ENCODE measurements around the gene PKDREJ.
"Not testable (repeated sequence)": the region's sequence is repeated elsewhere in the genome, so short reads cannot be mapped to it uniquely, and the experiment has no call there.

The PKDREJ gene, protein sequence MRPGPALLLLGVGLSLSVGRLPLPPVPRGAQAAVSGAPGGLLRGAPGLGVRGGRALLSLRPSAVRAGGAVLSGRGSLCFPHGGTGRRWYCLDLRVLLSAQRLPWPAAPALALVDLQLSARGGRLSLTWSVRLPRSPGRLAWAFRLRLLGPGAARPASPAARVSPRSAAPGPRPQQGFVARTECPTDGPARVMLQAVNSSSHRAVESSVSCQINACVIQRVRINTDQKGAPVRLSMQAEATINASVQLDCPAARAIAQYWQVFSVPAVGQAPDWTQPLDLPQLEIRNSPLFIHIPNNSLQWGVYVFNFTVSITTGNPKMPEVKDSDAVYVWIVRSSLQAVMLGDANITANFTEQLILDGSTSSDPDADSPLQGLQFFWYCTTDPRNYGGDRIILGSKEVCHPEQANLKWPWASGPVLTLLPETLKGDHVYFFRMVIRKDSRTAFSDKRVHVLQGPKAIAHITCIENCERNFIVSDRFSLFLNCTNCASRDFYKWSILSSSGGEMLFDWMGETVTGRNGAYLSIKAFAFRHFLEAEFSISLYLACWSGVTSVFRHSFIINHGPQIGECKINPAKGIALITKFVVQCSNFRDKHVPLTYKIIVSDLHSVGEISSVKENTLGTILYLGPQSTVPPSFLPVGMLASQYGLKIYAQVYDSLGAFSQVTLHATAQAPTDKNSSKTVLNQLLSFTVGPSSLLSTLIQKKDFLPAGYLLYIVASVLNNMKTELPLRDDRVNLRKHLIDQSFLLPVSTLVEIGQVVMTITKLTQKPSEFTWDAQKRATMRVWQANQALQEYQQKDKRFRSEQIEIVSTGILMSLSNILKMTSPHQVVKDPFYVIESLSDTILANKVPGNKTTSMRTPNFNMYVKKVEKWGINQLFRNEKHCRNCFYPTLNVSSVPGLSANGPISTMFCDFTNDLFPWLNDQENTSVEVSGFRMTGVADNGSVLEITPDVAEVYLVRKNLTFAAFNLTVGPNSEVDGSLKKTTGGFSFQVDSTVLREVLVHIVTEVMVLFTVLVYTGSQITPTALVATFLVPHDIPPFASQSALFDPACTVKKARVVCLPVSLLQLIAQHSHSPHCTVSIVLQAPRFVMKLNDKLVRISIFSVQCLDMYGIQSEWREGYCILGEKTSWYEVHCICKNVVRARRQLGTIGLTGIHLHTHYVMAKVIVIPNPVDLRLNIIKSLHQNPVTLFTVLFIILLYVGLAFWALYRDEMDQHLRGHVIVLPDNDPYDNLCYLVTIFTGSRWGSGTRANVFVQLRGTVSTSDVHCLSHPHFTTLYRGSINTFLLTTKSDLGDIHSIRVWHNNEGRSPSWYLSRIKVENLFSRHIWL (N-terminal part only)

DNA sequence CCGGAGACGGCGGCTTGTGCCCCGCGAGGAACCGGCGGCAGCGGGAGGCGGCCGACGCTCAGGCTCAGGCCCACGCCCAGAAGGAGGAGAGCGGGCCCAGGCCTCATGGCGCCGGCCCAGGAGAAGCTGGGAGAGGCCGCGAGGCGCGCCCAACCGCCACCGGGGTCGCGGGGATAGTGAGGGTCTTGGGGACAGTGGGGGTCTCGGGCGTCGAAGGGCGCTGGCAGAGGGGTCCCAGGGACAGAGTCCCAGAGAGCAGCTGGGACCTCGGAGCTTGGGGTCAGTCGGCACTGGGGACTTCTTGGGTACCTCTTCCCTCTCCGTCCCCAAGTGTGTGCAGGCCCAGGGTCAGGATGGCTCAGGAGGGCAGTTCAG lies at the start of gene PKDREJ:
PKDREJ (minus strand) TSS at position 128 of the 375 bp plus-strand sequence; CDS start at position 107, 21 bp downstream.
- DNase-seq = no peak

DNA sequence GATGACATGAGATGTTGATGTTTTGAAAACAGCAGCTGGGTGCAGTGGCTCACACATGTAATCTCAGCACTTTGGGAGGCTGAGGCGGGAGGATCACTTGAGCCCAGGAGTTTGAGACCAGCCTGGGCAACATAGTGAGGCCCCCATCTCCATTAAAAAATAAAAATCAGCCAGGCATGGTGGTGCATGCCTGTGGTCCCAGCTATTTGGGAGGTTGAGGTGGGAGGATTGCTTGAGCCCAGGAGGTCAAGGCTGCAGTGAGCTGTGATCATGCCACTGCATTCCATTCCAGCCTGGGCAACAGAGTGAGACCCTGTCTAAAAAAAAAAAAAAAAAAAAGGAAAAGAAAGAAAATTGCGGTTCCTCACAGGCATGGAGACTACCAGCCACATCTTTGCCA lies 49.7 kb upstream of the PKDREJ start:
- not testable (repeated sequence) for DNase-seq

DNA sequence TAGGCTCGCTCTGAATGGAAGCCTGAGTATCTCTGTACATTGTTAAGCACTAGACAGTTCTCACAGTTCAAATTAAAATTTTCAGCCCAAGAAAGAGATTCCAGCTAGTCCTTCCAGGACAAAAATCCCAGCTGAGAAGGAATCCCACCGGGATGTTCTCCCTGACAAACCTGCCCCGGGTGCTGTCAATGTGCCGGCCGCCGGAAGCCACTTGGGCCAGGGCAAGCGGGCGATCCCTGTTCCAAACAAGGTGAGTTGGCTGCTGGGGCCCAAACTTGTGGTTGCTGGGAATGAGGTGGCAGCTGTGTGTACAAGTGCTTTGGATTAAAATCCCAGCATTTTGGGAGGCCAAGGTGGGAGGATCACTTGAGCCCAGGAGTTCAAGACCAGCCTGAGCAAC lies 48.9 kb upstream of the PKDREJ start:
- no peak for DNase-seq

DNA sequence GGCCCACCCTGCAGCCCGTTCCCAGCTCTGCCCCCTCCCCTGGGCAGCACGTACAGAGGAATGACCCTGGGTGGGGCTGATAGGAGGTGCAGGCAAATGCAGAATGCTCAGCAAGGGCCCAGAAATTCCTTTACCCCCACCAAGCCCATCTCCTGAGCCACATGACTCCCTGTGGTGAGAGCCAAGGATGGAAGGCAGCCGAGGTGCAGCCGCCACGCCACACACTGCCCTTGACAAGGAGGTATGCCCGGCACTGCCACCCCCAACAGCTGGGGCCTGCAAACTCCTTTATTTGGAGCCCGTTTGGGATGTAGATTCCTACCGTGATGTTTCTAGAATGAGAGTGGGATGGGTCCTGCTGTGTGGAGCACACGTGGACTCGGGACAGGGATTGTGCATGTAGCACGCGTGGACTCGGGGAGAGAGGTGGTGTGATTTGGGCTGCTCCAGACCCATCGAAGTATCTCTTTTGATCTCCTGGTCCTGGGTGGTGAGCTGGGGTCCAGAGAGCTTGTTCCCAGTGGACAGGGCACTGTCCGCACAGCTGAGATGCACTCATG lies 46.5 kb upstream of the PKDREJ start:
- DNase-seq = no peak

DNA sequence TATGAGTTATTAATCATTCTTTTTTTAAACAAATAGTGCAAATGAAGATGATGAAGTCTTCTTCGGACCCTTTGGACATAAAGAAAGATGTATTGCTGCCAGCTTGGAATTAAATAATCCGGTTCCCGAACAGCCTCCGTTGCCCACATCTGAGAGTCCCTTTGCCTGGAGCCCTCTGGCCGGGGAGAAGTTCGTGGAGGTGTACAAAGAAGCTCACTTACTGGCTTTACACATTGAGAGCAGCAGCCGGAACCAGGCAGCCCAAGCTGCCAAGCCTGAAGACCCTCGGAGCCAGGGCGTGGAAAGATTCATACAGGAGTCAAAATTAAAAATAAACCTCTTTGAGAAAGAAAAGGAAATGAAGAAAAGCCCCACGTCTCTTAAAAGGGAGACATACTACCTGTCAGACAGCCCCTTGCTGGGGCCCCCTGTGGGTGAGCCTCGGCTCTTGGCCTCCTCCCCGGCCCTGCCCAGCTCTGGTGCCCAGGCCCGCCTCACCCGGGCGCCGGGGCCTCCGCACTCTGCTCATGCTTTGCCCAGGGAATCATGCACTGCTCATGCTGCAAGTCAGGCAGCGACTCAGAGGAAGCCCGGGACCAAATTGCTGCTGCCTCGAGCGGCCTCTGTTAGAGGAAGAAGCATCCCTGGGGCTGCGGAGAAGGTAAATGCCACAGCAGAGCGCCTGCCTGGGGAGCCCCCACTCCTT lies 45.3 kb upstream of the PKDREJ start:
- no peak for DNase-seq

DNA sequence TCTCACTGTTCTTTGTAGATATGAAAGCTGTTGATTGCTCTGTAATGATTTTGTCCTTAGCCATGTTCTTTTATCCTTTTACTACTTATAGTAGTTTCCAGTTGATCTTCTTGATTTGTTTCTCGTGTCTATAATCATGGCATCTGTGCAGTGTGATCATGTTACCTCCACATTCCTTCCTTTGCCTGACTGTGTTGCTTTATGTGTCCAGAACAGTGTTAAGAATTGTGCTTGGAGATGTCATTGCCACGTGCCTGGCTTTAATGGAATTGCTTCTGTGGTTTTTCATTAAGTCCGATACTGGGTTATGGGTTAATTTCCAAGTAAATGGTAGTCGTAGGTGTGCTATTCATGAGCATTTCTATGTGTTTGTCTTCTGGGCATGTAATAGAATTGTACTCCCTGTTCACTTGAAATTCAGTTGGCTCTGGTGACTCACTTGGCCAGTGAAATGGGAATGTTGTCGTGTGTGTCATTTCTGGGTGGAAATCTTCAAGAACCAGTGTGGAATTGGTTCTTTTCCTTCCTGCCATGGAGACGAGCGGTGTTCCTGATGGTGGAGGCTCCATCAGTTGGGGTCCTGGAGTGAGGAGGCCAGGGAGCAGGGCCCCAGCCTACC lies 40.3 kb upstream of the PKDREJ start:
- DNase-seq = no peak

DNA sequence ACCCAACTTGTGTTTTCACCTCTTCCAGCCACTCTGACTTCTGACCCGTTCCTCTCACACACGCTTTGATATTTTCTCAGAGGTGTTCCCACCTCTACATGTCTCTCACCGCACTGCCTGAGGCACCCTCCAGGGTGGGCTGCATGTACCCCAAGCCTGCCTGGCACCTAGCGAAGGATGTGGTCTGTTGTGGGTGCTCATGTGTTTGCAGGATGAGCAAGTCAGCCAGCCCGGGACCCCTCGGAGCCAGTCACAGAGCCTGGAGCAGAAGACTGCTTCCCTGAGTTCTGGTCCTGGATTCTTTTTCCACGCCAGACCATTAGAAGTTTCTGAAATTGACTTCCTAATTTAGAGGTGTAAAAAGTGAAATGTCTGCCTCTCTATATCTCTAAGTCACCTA lies 37.3 kb upstream of the PKDREJ start:
- no peak for DNase-seq

DNA sequence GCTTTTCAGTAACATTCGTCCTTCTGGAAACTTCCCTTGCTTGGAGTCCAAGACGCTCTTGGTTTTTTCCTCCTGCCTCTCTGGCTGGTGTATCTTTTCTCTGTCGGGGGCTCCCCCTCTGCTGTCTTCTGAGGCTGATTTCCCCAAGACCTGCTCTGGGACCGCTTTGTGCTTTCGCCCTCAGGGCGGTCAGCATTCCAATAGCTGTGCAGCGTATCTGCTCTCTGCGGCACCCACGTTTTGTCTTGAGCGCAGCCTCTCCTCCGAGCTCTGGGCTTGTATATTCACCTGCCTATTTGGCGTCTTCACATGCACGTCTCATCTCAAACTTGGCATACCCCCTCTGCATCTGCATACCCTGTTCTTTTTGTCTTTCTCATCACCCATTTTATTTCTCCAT lies 36.0 kb upstream of the PKDREJ start:
- no peak for DNase-seq

DNA sequence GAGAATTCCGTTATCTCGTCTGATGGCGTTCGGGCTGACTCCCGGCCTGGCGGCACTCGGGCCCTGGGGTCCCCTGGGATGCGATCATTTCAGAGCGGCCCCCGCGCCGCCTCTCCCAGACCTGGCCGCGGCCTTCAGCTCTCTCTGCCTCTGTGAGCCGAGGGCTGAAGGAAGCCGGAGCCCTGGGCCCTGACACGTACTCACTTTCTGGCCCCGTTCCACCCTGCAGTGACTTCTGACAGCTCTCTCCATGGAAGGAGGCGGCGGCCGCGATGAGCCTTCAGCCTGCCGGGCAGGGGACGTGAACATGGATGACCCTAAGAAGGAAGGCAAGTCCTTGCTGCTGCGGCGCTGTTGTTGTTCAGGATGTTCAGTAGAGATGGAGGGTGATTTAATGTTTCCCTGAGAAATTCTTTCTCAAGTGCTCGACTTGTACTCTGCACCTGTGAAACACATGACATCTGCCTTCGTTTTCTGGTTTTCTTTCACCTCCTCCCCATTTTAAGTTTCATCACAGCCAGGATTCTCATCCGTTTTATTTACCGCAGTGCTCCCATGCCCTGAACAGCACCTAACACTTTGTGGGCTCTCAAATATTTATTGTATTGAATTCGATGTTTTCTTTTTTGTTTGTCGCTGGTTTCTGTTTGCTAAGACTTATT lies 34.1 kb upstream of the PKDREJ start:
- peak; percentile 5 for DNase-seq

DNA sequence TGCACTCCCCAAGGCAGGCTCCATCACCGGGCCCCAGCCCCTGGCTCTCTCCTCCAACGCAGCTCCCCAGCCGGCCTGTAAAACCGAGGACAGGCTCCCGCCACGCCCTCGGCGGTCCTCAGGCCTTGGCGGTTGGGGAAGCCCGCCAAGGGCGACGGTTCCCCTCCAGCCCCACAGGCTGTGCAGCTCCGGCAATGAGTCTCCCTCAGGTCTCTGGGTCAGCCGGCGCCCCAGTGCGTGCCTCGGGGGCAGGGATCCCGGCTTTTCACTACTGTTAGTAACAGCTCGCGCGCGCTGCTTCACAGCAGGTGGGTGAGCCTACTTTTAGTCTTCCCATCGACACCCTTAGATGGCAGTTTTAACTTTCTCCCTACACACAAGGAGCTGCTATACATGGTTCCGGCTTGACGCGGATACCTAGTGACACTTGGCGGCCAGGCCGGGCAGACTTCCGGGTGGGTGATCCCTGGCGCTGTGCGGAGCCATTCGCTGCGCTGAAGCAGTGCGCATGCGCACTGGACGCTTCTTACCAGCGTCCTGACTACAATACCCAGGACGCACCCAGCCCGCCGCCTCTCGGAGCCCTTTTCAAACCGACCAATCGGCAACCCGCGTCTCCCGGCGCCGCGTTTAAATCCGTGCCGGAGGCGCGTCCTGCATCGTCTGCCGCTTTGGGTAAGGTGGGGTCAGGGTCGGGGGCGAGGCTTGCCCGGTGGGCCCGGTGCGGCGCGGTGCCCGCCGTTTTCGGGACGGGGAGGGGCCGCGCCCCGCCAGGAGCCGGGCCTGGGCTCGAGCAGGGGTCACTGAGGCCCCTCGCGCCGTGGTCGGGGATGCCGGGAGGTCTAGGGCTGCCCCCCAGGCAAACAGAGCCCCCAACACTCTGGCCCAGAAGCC lies 33.4 kb upstream of the PKDREJ start, which contains the start of gene GTSE1:
GTSE1 (plus strand) TSS at position 614 of the 894 bp plus-strand sequence. CDS start 531 bp downstream, outside the sequence.
- peak; percentile 87 for DNase-seq

DNA sequence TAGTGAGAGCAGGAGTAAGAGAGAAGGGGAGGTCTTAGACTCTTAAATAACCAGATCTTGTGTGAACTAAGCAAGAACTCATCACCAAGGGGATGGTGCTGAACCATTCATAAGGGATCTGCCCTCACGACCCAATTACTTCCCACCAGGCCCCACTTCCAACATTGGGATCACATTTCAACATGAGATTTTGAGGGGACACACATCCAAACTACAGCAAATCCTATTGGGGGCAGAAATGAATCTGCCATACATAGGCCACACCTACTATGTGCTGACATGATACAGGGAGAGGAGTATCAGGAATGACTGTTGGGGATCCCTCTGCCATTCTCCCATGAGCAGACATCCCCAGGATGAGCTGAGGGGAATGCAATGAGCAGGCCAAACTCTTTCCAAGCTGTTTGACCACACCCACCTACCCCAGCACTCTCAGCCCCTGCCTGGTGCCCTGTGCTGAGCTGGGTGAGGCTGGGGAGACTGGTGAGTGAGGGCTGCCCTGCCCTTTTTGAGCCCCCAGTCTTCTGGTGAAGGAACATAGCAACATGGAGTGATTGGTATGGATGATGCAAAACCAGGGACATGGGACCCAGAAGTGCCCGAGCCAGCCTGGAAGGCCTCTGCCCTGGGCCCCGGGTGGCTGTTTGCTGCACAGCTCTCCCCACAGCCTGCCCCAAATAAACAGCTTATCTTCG lies 32.3 kb upstream of the PKDREJ start:
- no peak for DNase-seq

DNA sequence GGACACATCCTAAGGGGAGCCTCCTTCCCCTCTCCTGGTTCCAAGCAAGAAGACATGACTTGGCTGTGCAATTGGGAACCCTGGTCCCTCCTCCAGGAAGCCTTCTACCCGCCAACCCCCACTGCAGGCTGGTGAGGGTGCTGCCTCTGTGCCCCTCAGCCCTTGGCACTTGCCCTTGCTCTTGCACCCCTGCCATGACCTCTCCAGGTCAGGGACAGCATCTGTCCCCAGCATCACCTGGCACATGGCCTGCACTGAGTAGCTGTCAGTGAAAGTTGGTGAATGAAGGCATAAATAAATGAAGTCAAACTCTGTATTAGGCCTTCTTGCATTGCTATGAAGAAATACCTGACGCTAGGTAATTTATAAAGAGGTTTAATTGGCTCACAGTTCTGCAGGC lies 31.6 kb upstream of the PKDREJ start:
- no peak for DNase-seq

DNA sequence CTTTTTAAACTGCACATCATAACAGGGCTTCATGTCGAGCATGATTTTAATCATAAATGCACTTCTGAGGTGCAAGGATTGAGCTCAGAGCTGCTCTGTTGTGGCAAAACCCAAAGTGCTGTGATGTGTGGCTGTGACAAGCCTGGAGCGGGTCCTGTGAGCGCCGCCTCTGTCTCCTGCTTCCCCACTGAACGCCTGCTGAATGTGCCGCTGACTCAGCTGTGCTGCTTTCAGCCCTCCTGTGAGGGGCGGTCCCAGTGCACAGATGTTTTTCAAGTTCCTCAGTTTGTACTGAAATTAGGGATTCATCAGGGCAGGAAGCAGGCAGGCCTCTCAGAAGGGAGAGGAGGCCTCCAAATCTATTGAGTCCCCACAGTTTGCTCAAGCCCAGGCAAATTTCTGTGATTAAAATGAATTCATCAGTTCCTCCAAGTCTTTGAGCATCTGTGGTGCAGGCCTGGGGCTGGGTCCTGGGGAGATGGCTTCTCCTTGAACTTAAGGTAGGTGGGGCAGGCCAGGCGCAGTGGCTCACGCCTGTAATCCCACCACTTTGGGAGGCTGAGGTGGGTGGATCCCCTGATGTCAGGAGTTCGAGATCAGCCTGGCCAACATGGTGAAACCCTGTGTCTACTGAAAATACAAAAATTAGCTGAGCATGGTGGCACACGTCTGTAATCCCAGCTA lies 30.6 kb upstream of the PKDREJ start:
- no peak for DNase-seq

DNA sequence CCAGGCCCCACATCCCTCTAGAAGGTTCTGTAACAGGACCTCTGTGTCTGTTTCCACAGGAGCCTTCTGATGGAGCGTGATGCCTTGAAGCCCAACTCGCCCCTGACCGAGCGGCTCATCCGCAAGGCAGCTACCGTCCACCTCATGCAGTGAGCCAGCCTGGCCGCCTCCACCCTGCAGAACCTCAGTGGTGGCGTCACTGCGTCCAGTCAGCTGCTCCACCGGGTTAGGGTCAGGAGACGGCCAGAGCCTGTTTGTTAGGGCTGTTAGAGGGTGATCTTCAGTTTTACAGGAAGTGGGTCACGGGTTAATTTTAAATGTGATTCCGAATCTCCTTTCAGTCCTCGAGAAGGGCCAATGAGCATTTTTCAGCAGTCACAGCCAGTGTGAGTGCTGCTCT lies 29.6 kb upstream of the PKDREJ start:
- DNase-seq = no peak

DNA sequence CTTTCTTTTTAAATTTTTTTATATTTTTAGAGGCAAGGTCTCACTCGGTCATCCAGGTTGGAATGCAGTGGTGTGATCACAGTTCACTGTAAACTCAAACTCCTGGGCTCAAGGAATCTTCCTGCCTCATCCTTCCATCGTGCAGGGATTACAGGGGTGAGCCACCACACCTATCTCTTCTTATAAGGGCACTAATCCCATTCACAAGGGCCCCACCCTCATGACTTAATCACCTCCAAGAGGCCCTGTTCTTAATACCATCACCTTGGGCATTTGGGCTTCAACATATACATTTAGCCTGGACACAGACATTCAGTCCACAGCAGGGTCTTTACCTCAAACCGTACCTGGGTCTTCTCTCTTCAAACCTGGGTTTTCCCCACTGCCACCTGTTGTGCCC lies 29.0 kb upstream of the PKDREJ start:
- DNase-seq = no peak

DNA sequence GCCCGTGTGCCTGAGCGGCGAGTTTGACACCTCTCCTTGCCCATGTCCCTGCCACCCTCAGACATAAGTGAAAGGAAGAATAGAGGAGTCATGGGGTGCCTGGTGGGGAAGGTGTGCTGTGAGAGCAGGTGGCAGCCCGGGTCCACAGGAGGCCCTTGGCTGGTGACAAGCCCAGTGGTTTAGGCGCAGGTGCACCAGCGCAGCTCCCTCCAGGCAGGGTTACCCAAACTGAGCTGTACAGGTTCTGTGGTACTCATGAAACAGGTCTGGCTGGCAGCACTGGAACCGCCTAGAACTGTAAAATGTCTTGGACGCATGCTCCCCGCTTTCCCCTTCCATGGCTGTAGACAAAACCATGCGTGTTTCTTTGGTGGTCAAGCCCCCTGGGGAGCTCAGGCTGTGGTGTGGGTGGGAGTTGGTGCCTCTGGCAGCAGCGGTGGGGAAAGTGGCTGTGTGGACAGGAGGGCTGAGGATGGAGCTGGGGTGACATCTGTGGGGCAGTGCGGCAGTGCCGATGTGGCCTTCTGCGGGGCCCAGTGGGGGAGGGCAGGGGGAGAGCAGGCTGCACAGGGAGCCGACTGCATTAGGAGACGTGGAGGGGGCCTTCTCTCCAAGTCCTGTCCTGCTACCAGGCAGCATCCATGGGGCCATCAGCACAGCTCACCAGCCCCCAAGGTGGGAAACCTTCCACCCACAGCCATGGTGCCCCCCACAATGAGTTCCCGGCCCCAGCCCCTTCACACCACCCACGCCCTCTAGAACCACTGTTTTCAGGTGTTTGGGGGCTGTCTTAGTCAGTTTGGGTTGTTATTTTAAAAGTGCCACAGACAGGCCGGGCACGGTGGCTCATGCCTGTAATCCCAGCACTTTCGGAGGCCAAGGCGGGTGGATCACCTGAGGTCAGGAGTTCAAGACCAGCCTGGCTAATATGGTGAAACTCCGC lies 28.0 kb upstream of the PKDREJ start:
- DNase-seq = no peak

DNA sequence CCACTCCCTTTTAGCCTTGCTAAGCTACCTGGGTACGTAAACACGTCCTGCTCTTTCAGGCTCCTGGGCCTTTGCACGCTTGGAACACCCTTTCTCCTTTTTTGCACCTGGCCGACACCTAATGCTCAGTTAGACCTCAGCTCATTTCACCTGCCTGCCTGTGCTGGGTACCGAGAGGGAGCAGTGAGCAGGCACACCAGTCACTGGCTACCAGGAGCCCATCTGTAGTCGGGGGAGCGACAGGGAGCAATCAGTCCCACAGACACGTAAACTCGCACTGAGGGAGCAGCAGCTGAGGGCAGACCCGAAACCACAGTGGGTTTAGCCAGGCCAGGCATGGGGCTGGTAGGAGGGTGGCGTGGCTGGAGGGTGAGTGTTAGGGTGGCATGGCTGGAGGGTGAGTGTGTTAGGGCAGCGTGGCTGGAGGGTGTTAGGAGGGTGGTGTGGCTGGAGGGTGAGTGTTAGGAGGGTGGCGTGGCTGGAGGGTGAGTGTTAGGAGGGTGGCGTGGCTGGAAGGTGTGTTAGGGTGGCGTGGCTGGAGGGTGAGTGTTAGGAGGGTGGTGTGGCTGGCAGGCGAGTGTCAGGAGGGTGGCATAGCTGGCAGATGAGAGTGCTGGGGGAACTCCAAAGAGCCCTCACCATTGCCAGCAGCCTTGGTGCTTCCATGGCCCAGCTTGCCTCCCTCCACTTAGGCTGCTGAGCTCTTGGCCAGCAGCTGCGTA lies 27.1 kb upstream of the PKDREJ start:
- DNase-seq = no peak
